HG03097 (cell line): Measurements from ENCODE around the gene CNOT4.
"Not testable (repeated sequence)": the region's sequence is repeated elsewhere in the genome, so short reads cannot be mapped to it uniquely, and the experiment has no call there.

Experiments
- ATAC-seq: cut with Tn5 transposase; IDR thresholded peaks from one replicate; pipeline ENCODE4 v1.9.1; 2021; ENCODE audit not compliant: unreplicated experiment, low FRiP score

CNOT4 gene

GRCh38 chr7:135369405-135369804 lies 140.5 kb downstream of the CNOT4 start:
- no peak for ATAC-seq

DNA sequence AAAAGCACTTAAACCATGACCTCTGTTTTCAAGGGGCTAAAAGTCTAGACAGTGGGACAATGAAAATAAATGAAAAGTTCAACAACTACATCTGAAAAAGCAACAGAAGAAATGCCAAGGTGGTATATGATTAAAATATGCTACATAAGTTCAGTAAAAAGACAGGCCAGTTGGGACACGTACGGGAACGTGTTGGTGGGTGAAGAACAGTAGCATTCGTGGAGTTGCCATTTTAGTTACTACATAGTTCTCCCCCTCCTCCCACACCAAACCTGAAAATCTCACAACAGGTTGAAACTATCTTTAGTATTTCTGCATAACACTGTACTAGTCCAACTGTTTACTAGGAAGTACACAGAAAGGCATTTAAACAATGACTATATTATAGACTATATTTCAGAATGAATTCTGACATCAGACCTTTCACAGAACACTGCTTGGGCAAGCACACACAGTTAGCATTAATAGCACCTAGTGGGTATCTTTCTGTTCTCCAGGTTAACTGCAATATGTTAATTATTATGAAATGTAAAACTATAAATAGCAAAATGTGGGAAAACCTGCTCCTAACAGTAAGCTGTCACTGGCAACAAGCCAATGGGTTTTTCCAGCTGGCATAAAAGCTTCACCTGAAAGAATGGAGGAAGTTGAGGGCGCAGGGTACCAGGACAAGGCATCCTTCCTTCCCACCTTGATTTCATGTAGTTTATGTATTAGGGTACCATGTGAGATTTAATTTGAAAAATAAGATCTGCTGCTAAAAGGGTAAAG lies 141.3 kb downstream of the CNOT4 start:
- no peak for ATAC-seq

- ATAC-seq: no peak
These were observed 142.9 kb downstream of the CNOT4 start for GRCh38 chr7:135366843-135367508.

- no peak for ATAC-seq
These were observed 144.2 kb downstream of the CNOT4 start for GRCh38 chr7:135365721-135366120.

DNA sequence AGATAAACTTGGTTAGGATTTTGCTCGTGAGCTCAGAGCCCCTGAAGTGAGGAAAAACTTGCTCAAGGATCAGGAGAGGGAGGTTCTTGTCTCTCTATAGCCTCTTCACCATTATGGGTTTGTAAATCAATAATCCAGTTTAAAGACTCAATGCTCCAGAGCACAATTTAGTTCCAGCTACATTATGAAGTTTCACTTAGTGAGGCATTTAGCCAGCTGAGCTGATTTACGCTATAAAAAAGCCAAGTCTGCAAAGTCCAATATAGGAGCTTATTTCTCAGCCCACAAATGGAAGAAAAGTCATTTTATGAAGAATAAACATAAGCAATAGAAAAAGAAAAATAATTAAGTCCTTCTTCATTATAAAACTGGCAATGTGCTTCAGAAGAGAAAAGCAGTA lies 145.7 kb downstream of the CNOT4 start:
- no peak for ATAC-seq

- ATAC-seq: no peak
These were observed 147.0 kb downstream of the CNOT4 start for GRCh38 chr7:135362871-135363270.

DNA sequence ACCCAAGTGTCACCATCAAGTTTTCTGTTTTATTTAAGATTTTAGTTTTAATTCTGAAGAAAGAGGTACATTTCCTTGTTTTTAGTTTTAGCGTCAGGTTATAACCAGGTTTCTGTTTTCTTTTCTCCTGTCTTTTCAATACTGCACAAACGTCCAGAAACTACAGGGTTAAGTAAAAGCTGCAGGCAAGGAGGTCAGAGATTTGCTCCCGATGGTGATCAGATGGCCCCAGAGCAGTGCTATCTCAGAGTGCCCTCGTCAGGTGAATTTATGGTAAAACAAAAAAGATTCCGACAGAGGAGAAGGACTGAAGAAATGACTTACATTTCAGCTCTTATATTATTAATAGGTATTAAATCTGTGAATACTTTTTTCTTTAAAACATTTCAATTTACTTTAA lies 148.1 kb downstream of the CNOT4 start:
- no peak for ATAC-seq

GRCh38 chr7:135359615-135360014 lies 150.3 kb downstream of the CNOT4 start:
- no peak for ATAC-seq

GRCh38 chr7:135355377-135356048 lies 154.4 kb downstream of the CNOT4 start:
- ATAC-seq: no peak

DNA sequence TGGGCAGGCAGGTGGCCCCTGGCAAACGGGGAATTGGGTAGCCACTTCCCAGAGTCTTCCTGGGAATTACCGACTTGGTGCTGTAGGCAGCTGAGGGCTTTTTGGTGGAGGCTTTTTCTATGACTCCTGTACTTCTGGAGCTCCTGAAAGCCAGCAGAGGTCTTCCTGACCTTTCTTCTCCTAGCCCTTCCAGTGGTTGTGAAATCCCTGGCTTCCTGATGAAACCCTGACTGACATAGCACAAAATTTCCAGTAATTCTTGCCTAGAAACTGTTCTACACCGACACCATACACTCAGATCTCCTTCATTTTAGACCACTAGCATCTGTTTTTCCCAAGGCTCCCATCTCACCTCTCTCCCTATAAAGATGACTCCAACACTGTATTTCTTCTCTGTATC lies 156.1 kb downstream of the CNOT4 start:
- ATAC-seq: no peak

DNA sequence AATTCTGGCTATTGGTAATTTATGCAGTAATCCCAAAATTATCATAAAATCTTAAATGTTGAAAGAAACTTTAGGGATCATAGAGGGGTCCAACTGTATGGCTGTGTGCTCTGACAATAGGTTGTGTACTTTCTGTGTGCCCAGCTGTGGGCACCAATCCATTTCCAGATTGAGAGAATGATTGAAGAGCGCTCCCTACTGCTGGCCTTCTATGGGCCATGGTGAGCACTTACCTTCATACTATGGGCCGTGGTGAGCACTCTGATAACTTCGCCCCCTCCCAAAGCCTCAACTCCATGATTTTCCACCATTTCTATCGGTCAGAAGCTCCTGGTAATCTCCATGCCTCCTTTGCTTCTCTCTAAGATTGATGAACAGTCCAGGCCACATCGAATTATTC lies 157.6 kb downstream of the CNOT4 start:
- no peak for ATAC-seq

- not testable (repeated sequence) for ATAC-seq
These were observed 158.8 kb downstream of the CNOT4 start for GRCh38 chr7:135351070-135351469.

DNA sequence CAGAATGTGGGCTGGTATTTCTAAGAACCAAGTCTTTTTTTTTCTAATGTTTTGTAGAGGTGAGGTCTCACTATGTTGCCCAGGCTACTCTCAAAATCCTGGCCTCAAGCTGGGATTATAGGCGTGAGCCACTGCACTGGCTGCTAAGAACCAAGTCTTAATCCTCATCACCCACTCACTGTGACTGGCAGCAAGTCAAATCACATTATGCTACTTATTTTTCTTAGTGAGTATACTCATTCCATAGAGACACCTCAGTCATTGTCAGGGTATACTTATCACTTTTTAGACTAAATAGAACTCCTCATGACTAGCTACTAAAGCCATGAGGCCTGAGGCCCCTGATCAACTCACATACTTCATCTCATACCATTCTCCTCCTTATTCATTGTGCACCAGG lies 160.2 kb downstream of the CNOT4 start:
- no peak for ATAC-seq

- no peak for ATAC-seq
These were observed 161.4 kb downstream of the CNOT4 start for GRCh38 chr7:135348493-135348892.

GRCh38 chr7:135343361-135343760 lies 166.5 kb downstream of the CNOT4 start:
- no peak for ATAC-seq

GRCh38 chr7:135342887-135343286 lies 167.0 kb downstream of the CNOT4 start:
- no peak for ATAC-seq

- no peak for ATAC-seq
These were observed 168.9 kb downstream of the CNOT4 start for GRCh38 chr7:135341049-135341448.

GRCh38 chr7:135337977-135338550 lies 171.8 kb downstream of the CNOT4 start:
- no peak for ATAC-seq

- no peak for ATAC-seq
These were observed 172.4 kb downstream of the CNOT4 start for GRCh38 chr7:135337506-135337905.

DNA sequence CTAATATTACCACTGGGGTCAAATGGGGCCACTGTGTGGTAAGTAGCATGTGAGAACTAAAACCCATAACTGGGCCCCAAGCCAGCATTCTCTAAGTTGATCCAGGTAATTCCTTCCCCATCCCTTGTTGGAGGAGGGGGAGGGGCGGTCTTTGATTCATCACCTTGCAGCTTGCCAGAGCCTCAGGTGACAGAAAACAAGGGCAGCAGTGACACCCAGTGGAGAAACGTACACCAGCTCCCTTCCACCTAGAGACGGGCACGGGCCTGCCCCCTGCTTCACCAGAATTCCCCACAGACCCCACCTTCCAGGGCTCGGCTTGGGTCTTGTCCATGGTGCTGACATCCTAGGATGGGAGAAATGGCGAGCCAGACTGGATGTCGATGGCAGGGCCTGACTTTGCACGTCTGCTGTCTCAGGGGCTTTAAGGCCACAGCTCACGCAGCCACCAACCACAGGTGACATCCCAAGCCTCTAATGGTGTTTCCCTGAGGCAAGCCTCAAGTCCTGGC lies 174.2 kb downstream of the CNOT4 start:
- peak; percentile 56 for ATAC-seq
